ENCODE results near the gene GRIA1. TPM values are rescaled to one million over a fixed set of nuclear protein-coding genes. Genes with fewer than 3 reads are reported as not detected.
A peak's percentile ranks its signal among the peaks of the same experiment; 100 is the strongest.

GRIA1 gene
- polyA plus RNA-seq, 4 donors = 0.03 to 0.04 TPM; not detected in 2

GRCh38 chr5:153461341-153461740 lies 29.1 kb upstream of the GRIA1 start:
- Histone ChIP-seq H3K27ac (ENCODE audit: low read depth in 1 of 3, low read length in 2 of 3) (no peak overlapping the region), H3K4me3 (ENCODE audit: low read depth in 1 of 3, low read length in 3 of 3) (no peak overlapping the region), H3K36me3 (ENCODE audit: control insufficient read depth in 3 of 3, insufficient read depth in 2 of 3, low read depth in 1 of 3, low read length in 3 of 3) (no peaks in the 10 kb centered on the region), H3K4me1 (ENCODE audit: control insufficient read depth in 3 of 3, insufficient read depth in 2 of 3, low read depth in 1 of 3, low read length in 2 of 3) (no peaks in the 10 kb centered on the region), H3K27me3 (ENCODE audit: control insufficient read depth in 3 of 3, insufficient read depth in 3 of 3, low read length in 3 of 3) (no peaks in the 10 kb centered on the region), H3K9me3 (ENCODE audit: control insufficient read depth in 2 of 2, insufficient read depth in 1 of 2, low read depth in 1 of 2, low read length in 1 of 2) (peaks cover 0 to 2% of the 10 kb centered on the region in 2 donors)
- no peak for FAIRE-seq
- WGBS, 3 donors = 76 to 80% (median 78%) methylated on average over 2 of the region's 2 CpGs
- DNase-seq = no peak

- Histone ChIP-seq H3K27ac (ENCODE audit: low read depth in 1 of 3, low read length in 2 of 3) (no peak overlapping the region), H3K36me3 (ENCODE audit: control insufficient read depth in 3 of 3, insufficient read depth in 2 of 3, low read depth in 1 of 3, low read length in 3 of 3) (no peaks in the 10 kb centered on the region), H3K4me3 (ENCODE audit: low read depth in 1 of 3, low read length in 3 of 3) (no peak overlapping the region), H3K4me1 (ENCODE audit: control insufficient read depth in 3 of 3, insufficient read depth in 2 of 3, low read depth in 1 of 3, low read length in 2 of 3) (no peaks in the 10 kb centered on the region), H3K27me3 (ENCODE audit: control insufficient read depth in 3 of 3, insufficient read depth in 3 of 3, low read length in 3 of 3) (no peaks in the 10 kb centered on the region), H3K9me3 (ENCODE audit: control insufficient read depth in 2 of 2, insufficient read depth in 1 of 2, low read depth in 1 of 2, low read length in 1 of 2) (peaks cover 0 to 2% of the 10 kb centered on the region in 2 donors)
- FAIRE-seq = no peak
- 39 to 56% (median 42%) methylated on average over 2 of the region's 2 CpGs for WGBS, 3 donors
- DNase-seq = peak in 1 of 2 donors; percentile 22
These were observed 26.7 kb upstream of the GRIA1 start for GRCh38 chr5:153463806-153464205.

- Histone ChIP-seq H3K27me3 (ENCODE audit: control insufficient read depth in 3 of 3, insufficient read depth in 3 of 3, low read length in 3 of 3) (no peaks in the 10 kb centered on the region), H3K4me3 (ENCODE audit: low read depth in 1 of 3, low read length in 3 of 3) (no peak overlapping the region), H3K4me1 (ENCODE audit: control insufficient read depth in 3 of 3, insufficient read depth in 2 of 3, low read depth in 1 of 3, low read length in 2 of 3) (no peaks in the 10 kb centered on the region), H3K36me3 (ENCODE audit: control insufficient read depth in 3 of 3, insufficient read depth in 2 of 3, low read depth in 1 of 3, low read length in 3 of 3) (no peaks in the 10 kb centered on the region), H3K9me3 (ENCODE audit: control insufficient read depth in 2 of 2, insufficient read depth in 1 of 2, low read depth in 1 of 2, low read length in 1 of 2) (peaks cover 0 to 2% of the 10 kb centered on the region in 2 donors), H3K27ac (ENCODE audit: low read depth in 1 of 3, low read length in 2 of 3) (no peak overlapping the region)
- no peak for FAIRE-seq
- no peak for DNase-seq
These were observed 22.9 kb upstream of the GRIA1 start for GRCh38 chr5:153467546-153467945.

DNA sequence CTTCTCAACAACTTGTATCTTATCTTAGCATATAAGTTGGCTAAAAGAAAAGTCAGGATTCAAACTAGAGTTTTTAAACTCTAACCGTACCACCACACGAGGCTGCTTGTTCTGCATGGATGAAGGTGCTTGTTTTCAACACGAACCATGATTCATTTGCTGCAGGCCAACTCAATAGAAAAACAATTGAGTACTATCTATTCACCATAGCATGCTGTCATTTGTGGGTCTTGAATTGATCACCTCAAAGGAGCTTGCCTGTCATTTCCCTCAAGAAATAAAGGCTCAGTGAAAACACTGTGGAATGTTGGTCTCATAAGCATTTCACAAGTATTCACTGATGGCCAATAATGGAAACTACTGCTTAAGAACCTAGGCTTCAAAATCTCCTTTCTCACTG lies 21.0 kb upstream of the GRIA1 start:
- Histone ChIP-seq H3K4me3 (ENCODE audit: low read depth in 1 of 3, low read length in 3 of 3) (no peak overlapping the region), H3K27me3 (ENCODE audit: control insufficient read depth in 3 of 3, insufficient read depth in 3 of 3, low read length in 3 of 3) (no peaks in the 10 kb centered on the region), H3K4me1 (ENCODE audit: control insufficient read depth in 3 of 3, insufficient read depth in 2 of 3, low read depth in 1 of 3, low read length in 2 of 3) (no peaks in the 10 kb centered on the region), H3K9me3 (ENCODE audit: control insufficient read depth in 2 of 2, insufficient read depth in 1 of 2, low read depth in 1 of 2, low read length in 1 of 2) (peaks cover 0 to 2% of the 10 kb centered on the region in 2 donors), H3K27ac (ENCODE audit: low read depth in 1 of 3, low read length in 2 of 3) (no peak overlapping the region), H3K36me3 (ENCODE audit: control insufficient read depth in 3 of 3, insufficient read depth in 2 of 3, low read depth in 1 of 3, low read length in 3 of 3) (no peaks in the 10 kb centered on the region)
- FAIRE-seq (no peak), DNase-seq (no peak)
- WGBS, 3 donors = 80 to 89% (median 88%) methylated on average over 3 of the region's 3 CpGs

- Histone ChIP-seq H3K36me3 (ENCODE audit: control insufficient read depth in 3 of 3, insufficient read depth in 2 of 3, low read depth in 1 of 3, low read length in 3 of 3) (no peaks in the 10 kb centered on the region), H3K27ac (ENCODE audit: low read depth in 1 of 3, low read length in 2 of 3) (no peak overlapping the region), H3K27me3 (ENCODE audit: control insufficient read depth in 3 of 3, insufficient read depth in 3 of 3, low read length in 3 of 3) (no peaks in the 10 kb centered on the region), H3K4me1 (ENCODE audit: control insufficient read depth in 3 of 3, insufficient read depth in 2 of 3, low read depth in 1 of 3, low read length in 2 of 3) (no peaks in the 10 kb centered on the region), H3K9me3 (ENCODE audit: control insufficient read depth in 2 of 2, insufficient read depth in 1 of 2, low read depth in 1 of 2, low read length in 1 of 2) (no peaks in the 10 kb centered on the region), H3K4me3 (ENCODE audit: low read depth in 1 of 3, low read length in 3 of 3) (no peak overlapping the region)
- FAIRE-seq (no peak), DNase-seq (no peak)
- 43 to 63% (median 52%) methylated on average over 4 of the region's 4 CpGs for WGBS, 3 donors
These were observed 19.7 kb upstream of the GRIA1 start for GRCh38 chr5:153470736-153471135.

DNA sequence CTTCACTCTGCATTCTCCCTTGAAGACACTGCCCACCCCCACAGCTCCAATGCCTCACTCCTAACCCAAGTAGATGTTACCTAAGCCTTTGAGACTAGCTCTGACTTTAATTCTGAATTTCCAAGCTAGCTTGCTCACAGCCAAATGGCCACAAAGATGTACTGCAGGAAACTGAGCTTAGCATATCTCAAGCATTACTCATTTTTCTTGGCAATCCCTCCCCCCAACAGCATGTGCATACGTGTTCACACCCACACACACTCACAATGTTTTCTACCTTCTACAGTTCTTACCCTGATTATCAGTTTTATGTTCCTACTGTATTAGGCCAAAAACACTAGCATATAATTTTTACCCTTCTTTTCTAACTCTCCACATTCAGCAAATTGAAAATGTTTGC lies 13.7 kb upstream of the GRIA1 start:
- FAIRE-seq (no peak), DNase-seq (no peak)
- H3K36me3 ChIP-seq (ENCODE audit: control insufficient read depth in 3 of 3, insufficient read depth in 2 of 3, low read depth in 1 of 3, low read length in 3 of 3) = no peaks in the 10 kb centered on the region
- no peak overlapping the region for H3K27ac ChIP-seq (ENCODE audit: low read depth in 1 of 3, low read length in 2 of 3)
- H3K27me3 ChIP-seq (ENCODE audit: control insufficient read depth in 3 of 3, insufficient read depth in 3 of 3, low read length in 3 of 3) = no peaks in the 10 kb centered on the region
- 45 to 63% (median 60%) methylated on average over 1 of the region's 1 CpG for WGBS, 3 donors
- no peak overlapping the region for H3K4me3 ChIP-seq (ENCODE audit: low read depth in 1 of 3, low read length in 3 of 3)
- H3K4me1 ChIP-seq (ENCODE audit: control insufficient read depth in 3 of 3, insufficient read depth in 2 of 3, low read depth in 1 of 3, low read length in 2 of 3) = no peaks in the 10 kb centered on the region
- no peaks in the 10 kb centered on the region for H3K9me3 ChIP-seq (ENCODE audit: control insufficient read depth in 2 of 2, insufficient read depth in 1 of 2, low read depth in 1 of 2, low read length in 1 of 2)

DNA sequence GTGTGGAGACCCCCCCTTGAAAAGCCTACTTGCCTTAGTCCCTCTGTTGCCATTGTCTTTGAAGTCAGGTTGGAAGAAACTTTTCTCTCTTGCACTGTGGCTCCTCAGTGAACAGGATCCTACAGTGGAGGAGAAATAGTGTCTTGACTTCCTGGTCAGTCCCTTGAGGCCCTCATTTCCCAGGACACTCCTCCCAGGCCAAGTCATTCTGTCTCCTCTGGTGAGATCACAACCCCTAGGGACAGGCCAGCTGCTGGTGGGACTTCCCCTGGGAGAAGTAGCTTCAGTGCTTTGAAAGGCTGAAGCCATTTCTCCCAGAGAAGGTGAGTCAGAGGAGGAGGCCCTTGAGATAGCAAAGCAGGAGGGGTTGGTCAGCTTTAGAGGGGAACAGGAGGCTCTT lies 10.1 kb upstream of the GRIA1 start:
- FAIRE-seq (no peak), DNase-seq (no peak)
- Histone ChIP-seq H3K27ac (ENCODE audit: low read depth in 1 of 3, low read length in 2 of 3) (no peak overlapping the region), H3K27me3 (ENCODE audit: control insufficient read depth in 3 of 3, insufficient read depth in 3 of 3, low read length in 3 of 3) (no peaks in the 10 kb centered on the region), H3K4me1 (ENCODE audit: control insufficient read depth in 3 of 3, insufficient read depth in 2 of 3, low read depth in 1 of 3, low read length in 2 of 3) (no peaks in the 10 kb centered on the region), H3K4me3 (ENCODE audit: low read depth in 1 of 3, low read length in 3 of 3) (no peak overlapping the region), H3K9me3 (ENCODE audit: control insufficient read depth in 2 of 2, insufficient read depth in 1 of 2, low read depth in 1 of 2, low read length in 1 of 2) (no peaks in the 10 kb centered on the region), H3K36me3 (ENCODE audit: control insufficient read depth in 3 of 3, insufficient read depth in 2 of 3, low read depth in 1 of 3, low read length in 3 of 3) (no peaks in the 10 kb centered on the region)

DNA sequence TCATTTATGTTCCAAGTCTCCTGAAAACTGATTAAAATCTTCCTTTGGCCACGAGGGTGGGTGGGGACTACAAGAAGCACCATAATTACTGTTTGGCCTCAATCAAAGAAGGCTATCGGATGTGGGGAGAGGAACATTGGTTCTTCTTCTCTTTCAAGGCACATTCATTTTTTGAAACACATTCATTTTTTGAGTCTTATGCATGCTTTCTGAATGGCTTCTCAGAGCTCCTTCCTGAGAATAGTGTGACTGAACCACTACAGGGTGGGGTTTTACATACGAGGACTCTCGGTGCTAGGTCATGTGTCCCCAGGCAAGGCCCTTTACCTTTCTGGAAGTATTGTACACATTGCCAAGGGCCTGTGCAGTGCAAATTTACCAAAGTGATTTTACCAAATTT lies 7.0 kb upstream of the GRIA1 start:
- H3K27ac ChIP-seq (ENCODE audit: low read depth in 1 of 3, low read length in 2 of 3) = no peak overlapping the region
- H3K4me3 ChIP-seq (ENCODE audit: low read depth in 1 of 3, low read length in 3 of 3) = no peak overlapping the region
- DNase-seq (no peak), FAIRE-seq (no peak)
- H3K36me3 ChIP-seq (ENCODE audit: control insufficient read depth in 3 of 3, insufficient read depth in 2 of 3, low read depth in 1 of 3, low read length in 3 of 3) = no peaks in the 10 kb centered on the region
- H3K4me1 ChIP-seq (ENCODE audit: control insufficient read depth in 3 of 3, insufficient read depth in 2 of 3, low read depth in 1 of 3, low read length in 2 of 3) = no peaks in the 10 kb centered on the region
- H3K27me3 ChIP-seq (ENCODE audit: control insufficient read depth in 3 of 3, insufficient read depth in 3 of 3, low read length in 3 of 3) = no peaks in the 10 kb centered on the region
- 67 to 84% (median 69%) methylated on average over 4 of the region's 4 CpGs for WGBS, 3 donors
- H3K9me3 ChIP-seq (ENCODE audit: control insufficient read depth in 2 of 2, insufficient read depth in 1 of 2, low read depth in 1 of 2, low read length in 1 of 2) = no peaks in the 10 kb centered on the region

- Histone ChIP-seq H3K4me1 (ENCODE audit: control insufficient read depth in 3 of 3, insufficient read depth in 2 of 3, low read depth in 1 of 3, low read length in 2 of 3) (no peaks in the 10 kb centered on the region), H3K36me3 (ENCODE audit: control insufficient read depth in 3 of 3, insufficient read depth in 2 of 3, low read depth in 1 of 3, low read length in 3 of 3) (no peaks in the 10 kb centered on the region), H3K4me3 (ENCODE audit: low read depth in 1 of 3, low read length in 3 of 3) (no peak overlapping the region), H3K27ac (ENCODE audit: low read depth in 1 of 3, low read length in 2 of 3) (no peak overlapping the region), H3K9me3 (ENCODE audit: control insufficient read depth in 2 of 2, insufficient read depth in 1 of 2, low read depth in 1 of 2, low read length in 1 of 2) (no peaks in the 10 kb centered on the region), H3K27me3 (ENCODE audit: control insufficient read depth in 3 of 3, insufficient read depth in 3 of 3, low read length in 3 of 3) (peaks cover 0 to 14% (median 7%) of the 10 kb centered on the region in 3 donors)
- WGBS, 3 donors = 57 to 78% (median 75%) methylated on average over 2 of the region's 2 CpGs
- DNase-seq (no peak), FAIRE-seq (no peak)
These were observed 4.8 kb upstream of the GRIA1 start for GRCh38 chr5:153485641-153486040.

Data from small intestine (tissue), 7 donors.